GM13976 (cell line): ENCODE results near the gene LRP8.

Experiments
- DNase-seq: peaks from one replicate; pipeline ENCODE4 v3.0.0; 2012; ENCODE audit warnings: low spot score
- in situ Hi-C: fragments of 300-500 bp; cut with MboI; formaldehyde crosslinking; loops from one replicate; pipeline ENCODE4 v1.12.0; 2022; ENCODE audit warnings: low sequenced_read_pairs, mixed read lengths, inconsistent platforms; ENCODE audit not compliant: unreplicated experiment
- TF ChIP-seq, protein P1 (sequence below): IDR thresholded peaks from 2 replicates; pipeline ENCODE4 v1.5.1; 2012; ENCODE audit warnings: borderline replicate concordance, mild to moderate bottlenecking; ENCODE audit not compliant: insufficient read depth; ENCODE audit errors: extremely low read depth, missing control alignments, control extremely low read depth

LRP8 gene

DNA sequence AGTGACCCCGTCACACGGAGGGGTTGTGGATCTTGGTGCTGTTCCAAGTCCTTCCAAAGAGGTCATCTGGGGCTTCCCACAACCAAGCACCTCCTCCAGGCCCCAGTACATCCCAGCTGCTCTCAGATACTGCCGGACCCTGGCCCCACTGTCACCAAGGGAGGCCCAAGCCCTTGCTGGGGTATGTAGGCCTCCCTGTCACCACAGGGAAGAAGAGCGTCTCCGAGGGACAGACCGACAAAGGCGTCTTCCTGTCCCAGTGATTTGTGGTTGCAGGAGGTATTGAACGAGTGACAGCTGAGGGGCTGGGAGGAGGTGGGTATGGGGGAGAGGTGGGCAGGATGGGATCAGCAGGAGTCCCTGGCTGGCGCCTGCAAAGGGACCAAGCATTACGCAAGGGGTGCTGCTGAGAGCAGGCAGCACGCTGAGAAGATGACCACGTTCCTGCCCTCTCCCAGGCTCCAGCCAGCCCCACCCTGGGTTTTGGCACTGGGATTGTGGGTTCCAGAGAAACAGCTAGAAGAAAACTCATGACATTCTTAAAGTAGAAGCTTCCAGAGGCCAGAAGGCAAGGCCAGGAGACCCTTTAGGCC is 29.7 kb downstream of the LRP8 start:
- no peak for DNase-seq
- TF ChIP-seq, protein P1, sequence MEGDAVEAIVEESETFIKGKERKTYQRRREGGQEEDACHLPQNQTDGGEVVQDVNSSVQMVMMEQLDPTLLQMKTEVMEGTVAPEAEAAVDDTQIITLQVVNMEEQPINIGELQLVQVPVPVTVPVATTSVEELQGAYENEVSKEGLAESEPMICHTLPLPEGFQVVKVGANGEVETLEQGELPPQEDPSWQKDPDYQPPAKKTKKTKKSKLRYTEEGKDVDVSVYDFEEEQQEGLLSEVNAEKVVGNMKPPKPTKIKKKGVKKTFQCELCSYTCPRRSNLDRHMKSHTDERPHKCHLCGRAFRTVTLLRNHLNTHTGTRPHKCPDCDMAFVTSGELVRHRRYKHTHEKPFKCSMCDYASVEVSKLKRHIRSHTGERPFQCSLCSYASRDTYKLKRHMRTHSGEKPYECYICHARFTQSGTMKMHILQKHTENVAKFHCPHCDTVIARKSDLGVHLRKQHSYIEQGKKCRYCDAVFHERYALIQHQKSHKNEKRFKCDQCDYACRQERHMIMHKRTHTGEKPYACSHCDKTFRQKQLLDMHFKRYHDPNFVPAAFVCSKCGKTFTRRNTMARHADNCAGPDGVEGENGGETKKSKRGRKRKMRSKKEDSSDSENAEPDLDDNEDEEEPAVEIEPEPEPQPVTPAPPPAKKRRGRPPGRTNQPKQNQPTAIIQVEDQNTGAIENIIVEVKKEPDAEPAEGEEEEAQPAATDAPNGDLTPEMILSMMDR: no peak
- in situ Hi-C loops: loop anchor here (10.0 kb wide), 1 partner anchor 63 kb away; the partner anchor contains the start of gene MAGOH

DNA sequence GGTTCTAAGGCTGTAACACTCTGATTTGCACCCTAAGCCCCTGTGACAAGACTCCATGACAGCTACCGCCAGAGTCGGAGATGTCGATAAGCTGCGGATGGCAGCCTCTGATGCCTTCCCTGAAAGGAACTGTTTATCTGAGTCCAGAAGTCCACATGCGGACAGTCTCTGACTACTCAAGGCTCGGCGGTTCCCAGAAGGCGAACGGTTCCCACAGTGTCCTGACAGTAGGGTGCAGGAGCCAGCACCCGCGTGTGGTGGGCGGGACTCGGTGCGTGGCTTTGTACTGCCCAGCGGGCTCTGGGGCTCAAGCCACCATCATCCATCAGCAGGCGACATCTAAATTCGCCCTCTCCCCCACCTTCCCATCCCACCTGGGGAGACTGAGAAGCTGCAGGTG is 30.7 kb downstream of the LRP8 start:
- DNase-seq: no peak
- TF ChIP-seq, protein P1: no peak
- in situ Hi-C loops: loop anchor here (10.0 kb wide), 1 partner anchor 62 kb away; the partner anchor contains the start of gene MAGOH

DNA sequence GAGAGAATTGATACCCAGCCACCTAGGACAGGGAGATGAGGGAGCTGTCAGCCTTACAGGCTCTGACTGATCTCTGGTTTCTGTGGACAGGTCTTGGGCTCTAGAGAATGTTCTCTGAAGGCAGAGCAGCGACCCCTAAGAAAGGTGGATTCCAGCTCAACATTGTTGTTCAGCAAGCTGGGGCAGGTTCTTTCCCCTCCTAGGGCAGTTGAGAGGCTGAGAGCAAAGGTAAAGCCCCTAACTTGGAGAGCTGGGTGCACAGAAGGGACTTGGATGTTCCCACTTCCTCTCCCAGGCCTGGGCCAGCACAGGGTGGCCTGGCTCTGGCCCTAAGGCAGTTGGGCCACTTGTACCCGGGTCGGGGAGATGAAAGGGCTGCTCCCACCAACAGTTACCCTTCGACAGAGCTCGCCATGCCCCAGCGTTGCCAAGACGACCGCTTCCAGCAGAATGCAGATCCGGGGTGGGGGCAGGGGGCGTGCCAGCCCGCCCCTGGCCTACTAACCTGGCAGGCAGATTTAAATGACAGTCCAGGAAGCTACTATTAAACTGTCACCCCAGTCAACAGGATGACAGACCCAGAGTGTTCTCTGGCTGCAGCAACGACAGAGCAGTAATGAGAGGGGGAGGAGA is 31.6 kb downstream of the LRP8 start:
- TF ChIP-seq, protein P1: no peak
- in situ Hi-C loops: loop anchor here (10.0 kb wide), 1 partner anchor 61 kb away; the partner anchor contains the start of gene MAGOH
- DNase-seq: peak; percentile 78

DNA sequence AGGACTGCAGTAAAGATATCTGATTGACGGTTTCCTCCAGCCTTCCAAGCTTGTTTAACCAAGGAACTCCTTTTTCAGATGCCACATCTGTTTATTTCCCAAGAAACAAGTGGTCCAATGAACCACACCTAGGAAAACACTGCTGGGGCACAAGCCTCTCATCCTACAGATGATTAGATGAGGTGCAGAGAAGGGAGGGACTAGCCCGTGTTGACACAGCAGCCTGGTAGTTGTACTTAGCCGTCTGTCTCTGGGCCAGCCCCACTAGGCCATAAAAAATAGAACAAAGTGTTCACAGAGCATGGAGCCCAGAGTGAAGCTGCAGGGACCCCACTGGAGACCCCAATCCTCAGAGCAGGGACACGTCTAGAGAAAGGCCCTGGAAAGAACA is 32.1 kb downstream of the LRP8 start:
- in situ Hi-C loops: loop anchor here (10.0 kb wide), 1 partner anchor 61 kb away; the partner anchor contains the start of gene MAGOH
- TF ChIP-seq, protein P1: no peak
- no peak for DNase-seq

DNA sequence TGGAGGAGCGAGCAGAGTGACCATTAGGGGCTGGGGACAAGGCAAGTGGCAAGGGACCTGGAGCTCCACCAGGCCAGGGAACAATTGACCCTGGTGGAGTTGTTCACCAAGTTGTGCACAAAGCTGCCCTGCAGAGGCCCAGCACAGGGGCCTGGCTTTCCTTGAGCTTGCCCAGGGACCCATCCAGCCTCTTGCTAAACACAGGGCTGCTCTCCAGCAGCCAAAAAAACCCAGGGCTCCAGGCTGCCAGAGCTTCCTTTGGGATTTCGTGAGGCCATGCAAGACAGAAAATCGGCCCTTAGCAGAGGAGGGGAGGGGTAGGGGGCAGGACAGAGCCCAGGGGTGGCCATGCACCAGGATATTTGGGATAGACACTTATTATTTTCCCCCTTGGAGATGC is 32.6 kb downstream of the LRP8 start:
- TF ChIP-seq, protein P1: no peak

DNA sequence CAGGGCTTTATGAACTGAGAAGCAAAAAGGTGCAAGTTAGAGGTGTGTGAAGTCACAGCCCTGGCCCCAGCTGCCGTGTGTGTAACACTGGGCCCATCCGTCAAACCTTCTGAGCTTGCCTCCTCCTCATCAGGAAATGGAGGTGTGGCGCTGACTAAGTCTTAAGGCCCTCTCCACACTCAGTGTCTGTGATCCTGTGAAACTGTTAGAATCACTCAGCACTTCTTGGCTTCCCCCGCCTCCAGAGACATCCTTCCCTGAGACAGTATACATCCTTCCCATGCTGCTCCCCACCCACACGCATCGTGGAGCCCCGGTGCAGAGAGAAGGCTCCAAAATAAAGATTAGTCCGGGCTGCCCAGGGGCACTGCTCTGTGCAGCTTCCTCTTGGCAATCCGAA is 33.3 kb downstream of the LRP8 start:
- TF ChIP-seq, protein P1: no peak
- in situ Hi-C loops: loop anchor here (10.0 kb wide), 1 partner anchor 60 kb away; the partner anchor contains the start of gene MAGOH

More for the DNA sequence above, 32.6 kb downstream of the LRP8 start:
- DNase-seq: no peak
- in situ Hi-C loops: loop anchor here (10.0 kb wide), 1 partner anchor 60 kb away; the partner anchor contains the start of gene MAGOH

More for the DNA sequence above, 33.3 kb downstream of the LRP8 start:
- DNase-seq: peak; percentile 67
